C4-2B (cell line): ENCODE results near the gene UNC80.

ENCODE experiments used
- ZFX ChIP-seq: fragments of 450-650 bp; IDR thresholded peaks from 2 replicates; pipeline ENCODE4 v1.6.1; 2017
- TF ChIP-seq, protein P1 (sequence below): fragments of 450-650 bp; conservative IDR thresholded peaks from 2 replicates; pipeline ENCODE4 v1.5.1; 2017; ENCODE audit warnings: mild to moderate bottlenecking

DNA sequence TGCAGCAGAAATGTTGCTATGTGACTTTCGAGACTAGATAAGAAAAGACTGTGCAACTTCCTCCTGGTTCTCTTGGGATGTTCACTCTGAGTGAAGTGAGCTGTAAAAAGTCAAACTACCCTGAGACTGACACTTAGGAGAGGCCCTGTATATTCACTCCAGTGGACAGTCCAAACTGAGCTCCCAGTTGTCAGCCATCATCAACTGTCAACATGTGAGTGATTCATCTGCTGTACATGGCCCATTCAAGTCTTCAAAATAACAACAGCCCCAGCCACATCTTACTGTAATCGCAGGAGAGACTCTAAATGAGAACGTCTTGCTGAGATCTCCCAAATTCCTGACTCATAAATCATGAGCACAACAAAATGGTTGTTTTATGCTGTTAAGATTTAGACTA is 8.5 kb upstream of the UNC80 start:
- TF ChIP-seq, protein P1, sequence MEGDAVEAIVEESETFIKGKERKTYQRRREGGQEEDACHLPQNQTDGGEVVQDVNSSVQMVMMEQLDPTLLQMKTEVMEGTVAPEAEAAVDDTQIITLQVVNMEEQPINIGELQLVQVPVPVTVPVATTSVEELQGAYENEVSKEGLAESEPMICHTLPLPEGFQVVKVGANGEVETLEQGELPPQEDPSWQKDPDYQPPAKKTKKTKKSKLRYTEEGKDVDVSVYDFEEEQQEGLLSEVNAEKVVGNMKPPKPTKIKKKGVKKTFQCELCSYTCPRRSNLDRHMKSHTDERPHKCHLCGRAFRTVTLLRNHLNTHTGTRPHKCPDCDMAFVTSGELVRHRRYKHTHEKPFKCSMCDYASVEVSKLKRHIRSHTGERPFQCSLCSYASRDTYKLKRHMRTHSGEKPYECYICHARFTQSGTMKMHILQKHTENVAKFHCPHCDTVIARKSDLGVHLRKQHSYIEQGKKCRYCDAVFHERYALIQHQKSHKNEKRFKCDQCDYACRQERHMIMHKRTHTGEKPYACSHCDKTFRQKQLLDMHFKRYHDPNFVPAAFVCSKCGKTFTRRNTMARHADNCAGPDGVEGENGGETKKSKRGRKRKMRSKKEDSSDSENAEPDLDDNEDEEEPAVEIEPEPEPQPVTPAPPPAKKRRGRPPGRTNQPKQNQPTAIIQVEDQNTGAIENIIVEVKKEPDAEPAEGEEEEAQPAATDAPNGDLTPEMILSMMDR = no peak
- no peak for TF ChIP-seq ZFX
